Epithelial cell of proximal tubule (primary cell): ENCODE data around the gene PGLYRP4. TPM values are rescaled to one million over a fixed set of nuclear protein-coding genes. Genes with fewer than 3 reads are reported as not detected.
"Not testable (repeated sequence)": the region's sequence is repeated elsewhere in the genome, so short reads cannot be mapped to it uniquely, and the experiment has no call there.

Experiments
- DNase-seq: peaks from one replicate; pipeline ENCODE4 v3.0.0-alpha.2; 2011; ENCODE audit warnings: low read depth
- H3K4me3 ChIP-seq: 2 replicates; pipeline ENCODE4 v1.5.1; 2011; ENCODE audit warnings: low read depth, mild to moderate bottlenecking, low read length
- CTCF ChIP-seq: conservative IDR thresholded peaks from 2 replicates; pipeline ENCODE4 v1.5.1; 2012; ENCODE audit warnings: low read depth, mild to moderate bottlenecking, low read length
- total RNA-seq: library from RNA; depleted of rRNA; stranded (reverse); fragments of >200 nt; gene quantifications from 2 replicates; pipeline ENCODE4 v1.2.3, GENCODE V29; 2015

The PGLYRP4 gene
- total RNA-seq, 1 donor from 2014 or later = not detected

- no peak for DNase-seq
- no peak for TF ChIP-seq CTCF
- no peak overlapping the region for H3K4me3 ChIP-seq
Observed at GRCh38 chr1:153350321-153350957, 1.8 kb upstream of the PGLYRP4 start.

DNA sequence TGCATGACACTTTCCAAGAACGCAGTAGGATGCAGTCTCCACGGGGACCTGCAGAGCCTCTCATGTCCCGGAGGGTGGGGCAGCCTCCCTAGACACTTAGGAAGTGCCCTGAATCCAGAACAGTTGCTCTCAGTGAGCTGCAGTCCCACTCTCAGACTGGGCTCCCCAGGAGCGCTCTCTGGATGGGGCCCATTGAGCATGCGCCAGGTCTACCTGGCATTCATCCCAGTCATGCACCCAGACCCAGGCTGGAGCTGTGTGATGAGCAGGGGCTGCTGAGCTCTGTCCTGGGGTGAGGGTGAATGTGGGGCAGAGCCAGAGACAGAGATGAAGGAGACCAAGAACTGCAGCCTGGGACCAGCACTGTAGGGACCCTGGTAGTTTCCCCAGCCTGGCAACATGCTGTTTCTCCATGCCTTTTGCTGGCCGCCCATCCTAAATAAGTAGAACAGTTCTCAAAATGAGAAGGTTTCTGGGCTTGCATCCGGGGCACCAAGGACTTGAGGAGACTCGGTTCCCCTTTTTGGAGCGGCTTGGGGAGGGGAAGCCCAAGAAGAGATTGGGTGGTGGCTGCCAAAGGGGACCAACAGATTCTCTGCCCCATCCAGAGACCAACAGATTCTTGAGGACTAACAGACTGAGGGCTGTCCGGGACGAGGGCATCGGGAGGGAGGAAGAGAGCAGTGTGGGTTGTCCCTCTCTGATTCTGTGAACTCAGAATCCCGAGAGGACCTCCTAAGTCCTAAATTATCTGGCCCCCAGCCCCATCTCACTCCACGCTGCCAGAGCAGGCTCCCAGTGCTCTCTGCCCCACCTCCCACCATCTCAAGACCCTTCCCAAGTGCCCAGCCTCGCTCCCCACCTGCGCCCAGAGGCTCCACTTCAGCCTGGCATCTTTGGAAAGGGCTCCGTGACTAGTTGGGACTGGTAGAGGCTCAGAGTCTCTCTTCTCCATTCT is 1.0 kb upstream of the PGLYRP4 start:
- TF ChIP-seq CTCF = no peak
- DNase-seq = no peak
- no peak overlapping the region for H3K4me3 ChIP-seq

- no peak for DNase-seq
- no peak overlapping the region for H3K4me3 ChIP-seq
- TF ChIP-seq CTCF = no peak
Observed at GRCh38 chr1:153347856-153348255, 785 bp downstream of the PGLYRP4 start.

DNA sequence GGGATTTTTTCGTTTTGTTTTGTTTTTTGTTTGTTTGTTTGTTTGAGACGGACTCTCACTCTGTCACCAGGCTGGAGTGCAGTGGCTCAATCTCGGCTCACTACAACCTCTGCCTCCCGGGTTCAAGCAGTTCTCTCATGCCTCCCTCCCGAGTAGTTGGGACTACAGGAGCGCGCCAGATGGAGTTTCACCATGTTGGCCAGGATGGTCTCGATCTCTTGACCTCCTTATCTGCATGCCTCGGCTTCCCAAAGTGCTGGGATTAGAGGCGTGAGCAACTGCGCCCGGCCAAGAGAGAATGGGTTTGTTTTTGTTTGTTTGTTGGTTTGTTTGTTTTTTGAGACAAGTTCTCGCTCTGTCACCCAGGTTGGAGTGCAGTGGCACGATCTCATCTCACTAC is 1.6 kb downstream of the PGLYRP4 start:
- H3K4me3 ChIP-seq, DNase-seq: not testable (repeated sequence)

- DNase-seq = no peak
- no peak overlapping the region for H3K4me3 ChIP-seq
- TF ChIP-seq CTCF = no peak
Observed at GRCh38 chr1:153346077-153346723, 2.4 kb downstream of the PGLYRP4 start.

DNA sequence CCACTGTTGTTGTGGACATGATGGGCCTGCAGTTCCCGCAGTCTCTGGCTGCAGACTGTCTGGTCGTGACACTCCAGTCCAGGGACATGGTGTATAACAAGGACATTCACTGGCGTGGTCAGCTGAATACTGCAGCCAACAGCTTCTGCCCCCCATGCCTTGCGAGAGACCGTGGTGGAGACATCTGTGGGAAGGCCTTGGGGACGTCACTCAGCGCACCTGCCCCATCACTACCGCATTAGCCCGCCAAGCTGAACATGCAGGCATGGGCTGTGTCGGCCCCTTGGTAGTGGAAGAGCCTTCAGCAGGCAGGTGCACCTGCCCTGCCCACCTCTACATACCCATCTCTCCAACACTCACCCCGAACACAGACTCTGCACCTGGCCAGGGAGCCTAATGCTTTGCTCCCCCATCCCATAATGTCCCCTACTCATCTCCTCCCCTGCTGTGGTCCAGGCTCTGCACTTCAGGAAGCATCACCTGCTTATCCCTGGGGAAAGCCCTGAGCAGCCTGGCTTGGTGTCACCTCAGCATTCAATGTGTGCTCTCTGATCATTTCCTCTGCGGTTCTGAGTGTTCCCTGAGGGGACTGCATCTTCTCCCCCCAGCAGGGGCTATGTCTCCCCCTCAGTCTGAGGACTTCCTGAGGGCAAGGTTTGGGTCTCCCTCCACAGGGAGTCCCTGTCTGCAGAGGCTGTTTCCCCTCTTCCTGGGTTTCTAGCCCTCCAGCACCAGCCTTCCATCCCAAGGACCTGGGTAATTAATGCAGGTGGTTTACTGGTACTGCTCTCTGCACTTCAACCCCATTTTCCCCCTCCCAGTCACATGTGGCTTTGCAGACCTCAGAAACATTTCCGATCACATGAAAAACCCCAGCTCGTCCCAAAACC is 3.2 kb downstream of the PGLYRP4 start:
- no peak overlapping the region for H3K4me3 ChIP-seq
- DNase-seq = no peak
- TF ChIP-seq CTCF = no peak
